Liver (tissue), 9 donors: ENCODE measurements around the gene APOBEC3F. TPM values are rescaled to one million over a fixed set of nuclear protein-coding genes. Genes with fewer than 3 reads are reported as not detected.
A peak's percentile ranks its signal among the peaks of the same experiment; 100 is the strongest.
"Not testable (repeated sequence)": the region's sequence is repeated elsewhere in the genome, so short reads cannot be mapped to it uniquely, and the experiment has no call there.

Experiments used
- DNase-seq: peaks from one replicate; pipeline ENCODE4 v3.0.0-alpha.2; 2017; ENCODE audit warnings: low spot score
- H3K27ac ChIP-seq, 2 donors: one replicate each; pipeline ENCODE4 v1.7.0; 2013; ENCODE audit warnings: inconsistent platforms in 2 of 2, low read length in 2 of 2, control low read depth in 1 of 2, low read depth in 1 of 2, mild to moderate bottlenecking in 1 of 2
- H3K27me3 ChIP-seq, 4 donors: one replicate each; pipeline versions ENCODE4 v1.6.1 to v1.7.0; 2013; ENCODE audit warnings: low read length in 3 of 4, inconsistent platforms in 1 of 4, mild to moderate bottlenecking in 1 of 4, moderate library complexity in 1 of 4; ENCODE audit not compliant: control insufficient read depth in 4 of 4, insufficient read depth in 4 of 4
- H3K36me3 ChIP-seq, 4 donors: one replicate each; pipeline versions ENCODE4 v1.6.1 to v1.7.0; 2013; ENCODE audit warnings: low read length in 3 of 4, mild to moderate bottlenecking in 3 of 4, low read depth in 1 of 4, moderate library complexity in 1 of 4; ENCODE audit not compliant: control insufficient read depth in 4 of 4, insufficient read depth in 3 of 4
- H3K4me1 ChIP-seq, 4 donors: one replicate each; pipeline versions ENCODE4 v1.6.1 to v1.7.0; 2013; ENCODE audit warnings: low read length in 3 of 4, mild to moderate bottlenecking in 3 of 4, moderate library complexity in 1 of 4; ENCODE audit not compliant: control insufficient read depth in 4 of 4, insufficient read depth in 4 of 4
- H3K4me3 ChIP-seq, 3 donors: one replicate each; pipeline versions ENCODE4 v1.6.1 to v1.7.0; 2013; ENCODE audit warnings: low read length in 3 of 3, control low read depth in 1 of 3, low read depth in 1 of 3, mild to moderate bottlenecking in 1 of 3
- H3K9ac ChIP-seq, 2 donors: one replicate each; pipeline ENCODE4 v1.7.0; 2013; ENCODE audit warnings: low read length in 2 of 2, mild to moderate bottlenecking in 2 of 2, moderate library complexity in 2 of 2, control low read depth in 1 of 2, low read depth in 1 of 2
- H3K9me3 ChIP-seq, 4 donors: one replicate each; pipeline versions ENCODE4 v1.6.1 to v1.7.0; 2013; ENCODE audit warnings: low read length in 3 of 4; ENCODE audit not compliant: control insufficient read depth in 4 of 4
- ATF3 ChIP-seq: IDR thresholded peaks from 2 replicates; pipeline ENCODE4 v1.6.1; 2016; ENCODE audit warnings: antibody characterized with exemption
- CTCF ChIP-seq: fragments of 150-350 bp; IDR thresholded peaks from 2 replicates; pipeline ENCODE4 v1.5.1; 2017; ENCODE audit warnings: improper control_type of control experiment, low read depth, low read length; ENCODE audit not compliant: missing input control
- EGR1 ChIP-seq, 2 donors: IDR thresholded peaks; 2 replicates each; pipeline ENCODE4 v1.6.1; 2016 to 2018; ENCODE audit warnings: antibody characterized with exemption in 2 of 2, low read depth in 2 of 2
- FOXA2 ChIP-seq: IDR thresholded peaks from 2 replicates; pipeline ENCODE4 v1.6.1; 2016; ENCODE audit warnings: antibody characterized with exemption
- HNF4A ChIP-seq, 2 donors: conservative IDR thresholded peaks; 2 replicates each; pipeline ENCODE4 v1.6.1; 2016; ENCODE audit warnings: antibody characterized with exemption in 2 of 2, mild to moderate bottlenecking in 2 of 2
- HNF4G ChIP-seq: IDR thresholded peaks from 2 replicates; pipeline ENCODE4 v1.6.1; 2016; ENCODE audit warnings: antibody characterized with exemption
- JUND ChIP-seq, 2 donors: IDR thresholded peaks; 2 replicates each; pipeline ENCODE4 v1.6.1; 2016; ENCODE audit warnings: antibody characterized with exemption in 2 of 2
- MAX ChIP-seq: IDR thresholded peaks from 2 replicates; pipeline ENCODE4 v1.6.1; 2016; ENCODE audit warnings: antibody characterized with exemption
- RAD21 ChIP-seq, 2 donors: IDR thresholded peaks; 2 replicates each; pipeline ENCODE4 v1.6.1; 2016; ENCODE audit warnings: antibody characterized with exemption in 2 of 2, mild to moderate bottlenecking in 2 of 2
- REST ChIP-seq: IDR thresholded peaks from 2 replicates; pipeline ENCODE4 v1.6.1; 2016; ENCODE audit warnings: antibody characterized with exemption, mild to moderate bottlenecking
- RXRA ChIP-seq, 2 donors: IDR thresholded peaks; 2 replicates each; pipeline ENCODE4 v1.6.1; 2017 to 2018; ENCODE audit warnings: antibody characterized with exemption in 2 of 2, mild to moderate bottlenecking in 1 of 2
- SP1 ChIP-seq: IDR thresholded peaks from 2 replicates; pipeline ENCODE4 v1.6.1; 2018; ENCODE audit warnings: antibody characterized with exemption, mild to moderate bottlenecking
- TAF1 ChIP-seq: conservative IDR thresholded peaks from 2 replicates; pipeline ENCODE4 v1.6.1; 2016; ENCODE audit warnings: antibody characterized with exemption, mild to moderate bottlenecking
- YY1 ChIP-seq: IDR thresholded peaks from 2 replicates; pipeline ENCODE4 v1.6.1; 2016; ENCODE audit warnings: antibody characterized with exemption, mild to moderate bottlenecking
- ZBTB33 ChIP-seq: IDR thresholded peaks from 2 replicates; pipeline ENCODE4 v1.6.1; 2016; ENCODE audit warnings: antibody characterized with exemption
- WGBS: extraction: QIAGEN DNeasy Blood & Tissue Kit; methylation state at CpG from one replicate; pipeline ENCODE4 v1.1.7; 2013; 5-methylcytosine and 5-hydroxymethylcytosine counted together
- polyA plus RNA-seq, 2 donors: library from polyadenylated mRNA; stranded (reverse) in 1 of 2; unstranded in 1 of 2; fragments of 200-250 nt in 1 of 2; fragments of >200 nt in 1 of 2; fragmentation: Nextera tagmentation in 1 of 2; extraction: Ambion mirVana in 1 of 2; gene quantifications; one replicate each; pipeline versions ENCODE4 v1.2.1 to v1.2.3, GENCODE V29; 2013 to 2015
- total RNA-seq, 2 donors: library from RNA; depleted of rRNA; stranded (reverse); fragments of >200 nt; gene quantifications; one replicate each; pipeline ENCODE4 v1.2.3, GENCODE V29; 2014
- donor health status: healthy.
- donor health status: healthy.
- donor health status: healthy.
- donor health status: healthy.
- donor health status: healthy.

APOBEC3F gene
- 1 to 10 TPM; 2.3 to 4.5 TPM for total RNA-seq
- polyA plus RNA-seq: 1 to 10 TPM; 1.6 to 1.7 TPM

GRCh38 chr22:39040538-39041296, at the start of gene APOBEC3F:
TSS of gene APOBEC3F (plus strand) at chr22:39040864. CDS start at chr22:39040961, 97 bp downstream.
- H3K36me3 ChIP-seq, H3K27me3 ChIP-seq, H3K9me3 ChIP-seq, H3K9ac ChIP-seq, H3K4me1 ChIP-seq: not testable (repeated sequence)
- DNase-seq: peak; percentile 55
- TF ChIP-seq RAD21 (IDR thresholded peaks at IDR 0.05): peak in 1 of 2 donors; percentile 17
- peak; percentile 25 for TF ChIP-seq TAF1
- Histone ChIP-seq H3K27ac (peak within 1 kb of the TSS; percentile 49 to 87), H3K4me3 (peak within 1 kb of the TSS; percentile 28 to 86 (median 63))
- 1% methylated on average over 19 of the region's 21 CpGs for WGBS

GRCh38 chr22:38992871-38993371, 47.7 kb upstream of the APOBEC3F start:
- 55% methylated on average over 9 of the region's 12 CpGs for WGBS
- not testable (repeated sequence) for H3K4me3 ChIP-seq, H3K4me1 ChIP-seq, H3K27ac ChIP-seq, DNase-seq, H3K36me3 ChIP-seq, H3K9ac ChIP-seq, H3K27me3 ChIP-seq, H3K9me3 ChIP-seq

GRCh38 chr22:38996105-38996504, 44.6 kb upstream of the APOBEC3F start:
- no peaks in the 10 kb centered on the region for H3K9me3 ChIP-seq
- H3K27ac ChIP-seq: no peak overlapping the region
- peaks cover 0 to 4% (median 0%) of the 10 kb centered on the region in 4 donors for H3K27me3 ChIP-seq
- TF ChIP-seq EGR1 (IDR thresholded peaks at IDR 0.05; ENCODE audit: low read depth in 2 of 2): no peak
- no peak for TF ChIP-seq RXRA (IDR thresholded peaks at IDR 0.05)
- no peak for TF ChIP-seq ZBTB33
- no peak for TF ChIP-seq YY1
- TF ChIP-seq RAD21 (IDR thresholded peaks at IDR 0.05): no peak
- DNase-seq: no peak
- H3K4me3 ChIP-seq: no peak overlapping the region
- WGBS: 66% methylated on average over 6 of the region's 6 CpGs
- no peaks in the 10 kb centered on the region for H3K36me3 ChIP-seq
- no peaks in the 10 kb centered on the region for H3K4me1 ChIP-seq
- no peak overlapping the region for H3K9ac ChIP-seq

- WGBS: 83% methylated on average over 3 of the region's 3 CpGs
- Histone ChIP-seq H3K9ac (no peak overlapping the region), H3K27ac (no peak overlapping the region), H3K4me3 (no peak overlapping the region), H3K4me1 (no peaks in the 10 kb centered on the region), H3K27me3 (peaks cover 0 to 4% (median 0%) of the 10 kb centered on the region in 4 donors), H3K36me3 (no peaks in the 10 kb centered on the region), H3K9me3 (no peaks in the 10 kb centered on the region)
- no peak for DNase-seq
- no peak for TF ChIP-seq SP1
- no peak for TF ChIP-seq REST
- TF ChIP-seq ATF3: no peak
- TF ChIP-seq MAX: no peak
- no peak for TF ChIP-seq YY1
- no peak for TF ChIP-seq HNF4A (conservative IDR thresholded peaks at IDR 0.05)
- TF ChIP-seq CTCF: no peak
- TF ChIP-seq FOXA2: no peak
- no peak for TF ChIP-seq HNF4G
- no peak for TF ChIP-seq EGR1 (IDR thresholded peaks at IDR 0.05; ENCODE audit: low read depth in 2 of 2)
- TF ChIP-seq RAD21 (IDR thresholded peaks at IDR 0.05): no peak
- TF ChIP-seq JUND (IDR thresholded peaks at IDR 0.05): no peak
Measured at GRCh38 chr22:38997518-38997917, 43.1 kb upstream of the APOBEC3F start.
